Measurements from ENCODE around the gene PACC1. TPM values are rescaled to one million over a fixed set of nuclear protein-coding genes. Genes with fewer than 3 reads are reported as not detected.
A peak's percentile ranks its signal among the peaks of the same experiment; 100 is the strongest.

The PACC1 gene
- total RNA-seq, 2 donors from 2014 or later: 3.2 to 4.1 TPM

DNA sequence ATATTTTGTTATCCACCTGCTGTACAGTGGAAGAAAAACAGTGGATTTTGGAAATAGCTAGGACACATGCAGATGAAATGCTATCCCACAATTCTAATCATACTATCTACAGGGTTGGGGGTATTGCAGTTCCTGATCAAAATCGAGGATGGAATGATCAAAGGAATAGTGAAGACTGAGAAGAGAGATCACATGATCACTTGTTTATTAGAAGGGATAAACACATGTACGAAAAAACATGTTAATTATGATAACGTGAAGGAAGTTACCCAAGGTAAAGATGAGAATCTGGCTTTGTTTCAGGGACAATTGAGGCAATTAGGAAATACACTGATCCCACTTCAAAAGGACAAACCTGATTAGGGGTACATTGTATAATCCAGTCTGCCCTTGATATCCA lies 9.2 kb upstream of the PACC1 start:
- H3K27ac ChIP-seq: no peak overlapping the region
- DNase-seq (ENCODE audit: low spot score) (no peak), ATAC-seq (ENCODE audit: insufficient number of reproducible peaks, low FRiP score, low read depth) (no peak)
- H3K4me1 ChIP-seq (ENCODE audit: control insufficient read depth in 1 of 2, low read depth in 2 of 2): no peaks in the 10 kb centered on the region
- no peaks in the 10 kb centered on the region for H3K36me3 ChIP-seq
- TF ChIP-seq, protein P1, sequence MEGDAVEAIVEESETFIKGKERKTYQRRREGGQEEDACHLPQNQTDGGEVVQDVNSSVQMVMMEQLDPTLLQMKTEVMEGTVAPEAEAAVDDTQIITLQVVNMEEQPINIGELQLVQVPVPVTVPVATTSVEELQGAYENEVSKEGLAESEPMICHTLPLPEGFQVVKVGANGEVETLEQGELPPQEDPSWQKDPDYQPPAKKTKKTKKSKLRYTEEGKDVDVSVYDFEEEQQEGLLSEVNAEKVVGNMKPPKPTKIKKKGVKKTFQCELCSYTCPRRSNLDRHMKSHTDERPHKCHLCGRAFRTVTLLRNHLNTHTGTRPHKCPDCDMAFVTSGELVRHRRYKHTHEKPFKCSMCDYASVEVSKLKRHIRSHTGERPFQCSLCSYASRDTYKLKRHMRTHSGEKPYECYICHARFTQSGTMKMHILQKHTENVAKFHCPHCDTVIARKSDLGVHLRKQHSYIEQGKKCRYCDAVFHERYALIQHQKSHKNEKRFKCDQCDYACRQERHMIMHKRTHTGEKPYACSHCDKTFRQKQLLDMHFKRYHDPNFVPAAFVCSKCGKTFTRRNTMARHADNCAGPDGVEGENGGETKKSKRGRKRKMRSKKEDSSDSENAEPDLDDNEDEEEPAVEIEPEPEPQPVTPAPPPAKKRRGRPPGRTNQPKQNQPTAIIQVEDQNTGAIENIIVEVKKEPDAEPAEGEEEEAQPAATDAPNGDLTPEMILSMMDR (IDR thresholded peaks at IDR 0.05): no peak
- no peaks in the 10 kb centered on the region for H3K9me3 ChIP-seq
- no peak overlapping the region for H3K4me3 ChIP-seq
- H3K27me3 ChIP-seq (replicated peaks; ENCODE audit: insufficient read depth): no peaks in the 10 kb centered on the region

DNA sequence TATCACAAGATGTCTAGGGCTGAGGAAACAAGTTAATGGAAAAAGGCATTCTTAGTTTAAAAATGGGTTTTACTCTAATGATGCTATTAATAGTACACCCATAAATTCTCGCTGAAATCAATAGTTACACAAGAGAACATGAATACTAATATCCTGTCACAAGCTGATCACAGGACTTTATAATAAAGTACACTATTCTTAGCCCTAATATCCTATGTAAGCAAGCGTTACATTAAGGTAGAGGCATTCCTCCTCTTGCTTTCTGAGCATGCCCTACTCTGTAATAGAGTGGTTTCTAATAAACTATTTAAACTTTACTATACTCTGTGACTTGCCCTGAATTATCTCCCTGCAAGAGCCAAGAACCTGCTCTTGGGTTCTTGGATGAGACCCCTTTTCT lies 6.5 kb upstream of the PACC1 start:
- TF ChIP-seq, protein P1 (IDR thresholded peaks at IDR 0.05): no peak
- H3K27ac ChIP-seq: no peak overlapping the region
- ATAC-seq (ENCODE audit: insufficient number of reproducible peaks, low FRiP score, low read depth): no peak
- no peaks in the 10 kb centered on the region for H3K27me3 ChIP-seq (replicated peaks; ENCODE audit: insufficient read depth)
- no peaks in the 10 kb centered on the region for H3K4me1 ChIP-seq (ENCODE audit: control insufficient read depth in 1 of 2, low read depth in 2 of 2)
- DNase-seq (ENCODE audit: low spot score): no peak
- H3K9me3 ChIP-seq: no peaks in the 10 kb centered on the region
- H3K4me3 ChIP-seq: no peak overlapping the region
- H3K36me3 ChIP-seq: no peaks in the 10 kb centered on the region

DNA sequence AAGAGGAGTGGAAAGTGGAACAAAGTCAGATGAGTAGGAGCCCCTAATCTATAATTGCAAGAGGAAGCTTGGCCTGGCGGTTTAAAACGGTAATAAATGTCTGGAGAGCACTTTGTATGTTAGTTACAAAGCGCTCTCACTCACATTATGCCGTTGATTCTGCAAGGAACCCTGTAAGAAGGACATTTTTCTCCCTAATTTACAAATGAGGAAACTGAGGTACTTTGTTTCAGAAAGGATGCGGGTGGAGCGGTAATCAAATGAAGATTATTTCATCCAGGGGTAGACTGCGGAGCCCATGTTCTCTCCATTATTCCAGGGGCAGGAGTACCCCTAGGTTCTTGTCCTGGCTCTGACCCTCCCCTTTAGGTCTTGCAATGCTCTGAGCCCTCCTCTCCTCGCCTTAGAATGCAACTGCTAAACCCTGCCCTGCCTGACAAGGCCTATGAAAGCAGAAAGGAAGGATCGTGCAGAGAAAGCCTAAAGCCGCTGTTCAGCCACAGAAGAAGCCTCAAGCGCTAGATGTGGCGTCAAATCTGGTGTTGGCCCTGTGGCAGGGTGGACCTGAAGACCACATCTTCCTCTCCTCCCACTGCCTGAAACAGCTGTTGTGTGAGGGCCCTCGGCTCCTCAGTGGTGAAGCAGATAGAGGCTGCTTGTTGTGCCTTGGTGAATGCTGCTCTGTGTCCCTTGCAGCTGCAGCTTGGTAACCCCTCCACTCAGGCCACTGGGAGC lies 588 bp upstream of the PACC1 start:
- ATAC-seq (ENCODE audit: insufficient number of reproducible peaks, low FRiP score, low read depth): no peak
- Histone ChIP-seq H3K4me3 (peak overlapping the region; percentile 99), H3K27ac (peak overlapping the region in 1 of 2 donors; percentile 37), H3K9me3 (no peaks in the 10 kb centered on the region), H3K27me3 (replicated peaks; ENCODE audit: insufficient read depth) (no peaks in the 10 kb centered on the region), H3K36me3 (no peaks in the 10 kb centered on the region), H3K4me1 (ENCODE audit: control insufficient read depth in 1 of 2, low read depth in 2 of 2) (peaks cover 4 to 18% of the 10 kb centered on the region in 2 donors)
- DNase-seq (ENCODE audit: low spot score): no peak
- TF ChIP-seq, protein P1 (IDR thresholded peaks at IDR 0.05): no peak

DNA sequence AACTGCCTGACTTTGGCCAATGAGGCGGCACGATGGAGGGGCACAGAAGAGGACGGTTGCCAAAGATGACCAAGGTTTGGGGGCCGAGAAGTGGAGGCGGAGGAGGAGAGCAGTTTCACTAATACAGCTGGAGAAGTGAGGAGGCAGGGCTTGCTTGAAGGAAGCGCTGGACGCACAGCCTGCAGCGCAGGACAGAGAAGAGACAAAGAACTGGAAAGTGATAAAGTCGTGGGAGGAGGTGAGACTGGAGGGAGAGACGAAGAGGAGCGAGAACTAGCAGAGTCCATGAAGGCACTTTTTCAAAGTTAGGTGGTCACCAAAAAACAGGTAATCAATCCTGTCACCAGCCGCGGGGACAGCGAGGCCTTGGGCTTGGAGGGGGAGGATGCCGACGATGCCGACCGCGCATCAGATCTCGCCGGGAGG lies 771 bp downstream of the PACC1 start:
- TF ChIP-seq, protein P1 (IDR thresholded peaks at IDR 0.05): no peak
- Histone ChIP-seq H3K4me3 (peak overlapping the region; percentile 99), H3K27ac (no peak overlapping the region), H3K36me3 (peaks cover 5% of the 10 kb centered on the region), H3K9me3 (no peaks in the 10 kb centered on the region), H3K27me3 (replicated peaks; ENCODE audit: insufficient read depth) (no peaks in the 10 kb centered on the region), H3K4me1 (ENCODE audit: control insufficient read depth in 1 of 2, low read depth in 2 of 2) (peaks cover 4 to 18% of the 10 kb centered on the region in 2 donors)
- no peak for DNase-seq (ENCODE audit: low spot score)
- ATAC-seq (ENCODE audit: insufficient number of reproducible peaks, low FRiP score, low read depth): no peak

DNA sequence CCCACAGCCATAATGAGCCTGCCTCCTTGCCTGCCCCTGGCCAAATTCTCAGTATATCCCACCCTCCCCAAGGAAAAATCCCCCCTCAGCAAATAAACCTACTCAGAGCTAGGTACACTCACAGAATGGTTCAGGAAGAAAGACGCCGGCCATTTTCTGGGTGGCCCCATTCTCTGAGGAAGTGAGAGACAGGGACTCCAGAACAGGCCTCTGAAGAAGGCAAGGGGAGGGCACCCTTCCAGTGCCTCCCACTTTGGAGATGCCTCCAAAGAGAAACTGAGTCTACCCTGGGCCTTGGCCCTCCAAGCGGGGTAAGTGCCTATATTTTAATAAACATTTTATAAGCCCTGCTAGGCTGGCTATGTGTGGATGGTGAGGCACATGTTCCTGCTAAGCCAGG lies 2.3 kb downstream of the PACC1 start:
- Histone ChIP-seq H3K27me3 (replicated peaks; ENCODE audit: insufficient read depth) (no peaks in the 10 kb centered on the region), H3K9me3 (no peaks in the 10 kb centered on the region), H3K4me3 (no peak overlapping the region), H3K4me1 (ENCODE audit: control insufficient read depth in 1 of 2, low read depth in 2 of 2) (peaks cover 4 to 18% of the 10 kb centered on the region in 2 donors), H3K27ac (no peak overlapping the region), H3K36me3 (peaks cover 7% of the 10 kb centered on the region)
- TF ChIP-seq, protein P1 (IDR thresholded peaks at IDR 0.05): no peak
- DNase-seq (ENCODE audit: low spot score): no peak
- no peak for ATAC-seq (ENCODE audit: insufficient number of reproducible peaks, low FRiP score, low read depth)
